Measurements from ENCODE around the gene JAZF1. TPM values are rescaled to one million over a fixed set of nuclear protein-coding genes. Genes with fewer than 3 reads are reported as not detected.

Gene JAZF1
- total RNA-seq, 2 donors from 2014 or later, result 13.9 to 16.5 TPM

- Histone ChIP-seq H3K9me3 (no peaks in the 10 kb centered on the region), H3K27me3 (replicated peaks; ENCODE audit: insufficient read depth) (no peaks in the 10 kb centered on the region), H3K36me3 (no peaks in the 10 kb centered on the region), H3K27ac (no peak overlapping the region), H3K4me3 (no peak overlapping the region), H3K4me1 (ENCODE audit: control insufficient read depth in 1 of 2, low read depth in 2 of 2) (no peaks in the 10 kb centered on the region)
- ATAC-seq (ENCODE audit: insufficient number of reproducible peaks, low FRiP score, low read depth), result no peak
- peak; percentile 34 for TF ChIP-seq CTCF (IDR thresholded peaks at IDR 0.05)
- DNase-seq (ENCODE audit: low spot score), result no peak
These were observed 118.2 kb downstream of the JAZF1 start for GRCh38 chr7:28062197-28062991.

GRCh38 chr7:28061824-28062196, 118.8 kb downstream of the JAZF1 start:
- DNase-seq (ENCODE audit: low spot score) (no peak), ATAC-seq (ENCODE audit: insufficient number of reproducible peaks, low FRiP score, low read depth) (no peak)
- H3K36me3 ChIP-seq, result no peaks in the 10 kb centered on the region
- no peaks in the 10 kb centered on the region for H3K27me3 ChIP-seq (replicated peaks; ENCODE audit: insufficient read depth)
- TF ChIP-seq CTCF (IDR thresholded peaks at IDR 0.05), result no peak
- no peak overlapping the region for H3K4me3 ChIP-seq
- H3K4me1 ChIP-seq (ENCODE audit: control insufficient read depth in 1 of 2, low read depth in 2 of 2), result no peaks in the 10 kb centered on the region
- no peaks in the 10 kb centered on the region for H3K9me3 ChIP-seq
- no peak overlapping the region for H3K27ac ChIP-seq

GRCh38 chr7:28060371-28060950, 120.1 kb downstream of the JAZF1 start:
- Histone ChIP-seq H3K36me3 (no peaks in the 10 kb centered on the region), H3K27ac (no peak overlapping the region), H3K9me3 (no peaks in the 10 kb centered on the region), H3K4me1 (ENCODE audit: control insufficient read depth in 1 of 2, low read depth in 2 of 2) (no peaks in the 10 kb centered on the region), H3K4me3 (no peak overlapping the region), H3K27me3 (replicated peaks; ENCODE audit: insufficient read depth) (no peaks in the 10 kb centered on the region)
- ATAC-seq (ENCODE audit: insufficient number of reproducible peaks, low FRiP score, low read depth), result no peak
- TF ChIP-seq CTCF (IDR thresholded peaks at IDR 0.05), result no peak
- no peak for DNase-seq (ENCODE audit: low spot score)

GRCh38 chr7:28055161-28055544, 125.4 kb downstream of the JAZF1 start:
- ATAC-seq (ENCODE audit: insufficient number of reproducible peaks, low FRiP score, low read depth) (no peak), DNase-seq (ENCODE audit: low spot score) (no peak)
- no peak overlapping the region for H3K27ac ChIP-seq
- H3K9me3 ChIP-seq, result no peaks in the 10 kb centered on the region
- H3K4me3 ChIP-seq, result no peak overlapping the region
- H3K36me3 ChIP-seq, result no peaks in the 10 kb centered on the region
- H3K27me3 ChIP-seq (replicated peaks; ENCODE audit: insufficient read depth), result no peaks in the 10 kb centered on the region
- H3K4me1 ChIP-seq (ENCODE audit: control insufficient read depth in 1 of 2, low read depth in 2 of 2), result no peaks in the 10 kb centered on the region
- TF ChIP-seq CTCF (IDR thresholded peaks at IDR 0.05), result no peak

- no peaks in the 10 kb centered on the region for H3K9me3 ChIP-seq
- H3K27ac ChIP-seq, result no peak overlapping the region
- H3K4me3 ChIP-seq, result no peak overlapping the region
- DNase-seq (ENCODE audit: low spot score), result no peak
- ATAC-seq (ENCODE audit: insufficient number of reproducible peaks, low FRiP score, low read depth), result no peak
- H3K27me3 ChIP-seq (replicated peaks; ENCODE audit: insufficient read depth), result no peaks in the 10 kb centered on the region
- TF ChIP-seq CTCF (IDR thresholded peaks at IDR 0.05), result no peak
- H3K4me1 ChIP-seq (ENCODE audit: control insufficient read depth in 1 of 2, low read depth in 2 of 2), result no peaks in the 10 kb centered on the region
- H3K36me3 ChIP-seq, result no peaks in the 10 kb centered on the region
These were observed 125.9 kb downstream of the JAZF1 start for GRCh38 chr7:28054531-28055160.
